WERI-Rb-1 (cell line): Measurements from ENCODE around the gene CHKA.
A peak's percentile ranks its signal among the peaks of the same experiment; 100 is the strongest.

Experiments
- DNase-seq: peaks from one replicate; pipeline ENCODE4 v3.0.0-alpha.2; 2020
- H3K27ac ChIP-seq: fragments of 250-450 bp; sonication (Bioruptor Pico); 2 replicates; pipeline ENCODE4 v1.5.1; 2020; ENCODE audit warnings: mild to moderate bottlenecking, moderate library complexity
- H3K27me3 ChIP-seq: fragments of 250-450 bp; sonication (Bioruptor Pico); 2 replicates; pipeline ENCODE4 v1.5.1; 2021; ENCODE audit warnings: mild to moderate bottlenecking, low read depth, moderate library complexity; ENCODE audit not compliant: insufficient read depth, severe bottlenecking
- H3K36me3 ChIP-seq: fragments of 250-450 bp; sonication (Bioruptor Pico); 2 replicates; pipeline ENCODE4 v1.5.1; 2020; ENCODE audit warnings: mild to moderate bottlenecking, moderate library complexity
- H3K4me3 ChIP-seq: 2 replicates; pipeline ENCODE4 v1.5.1; 2011; ENCODE audit warnings: low read depth, mild to moderate bottlenecking, control low read depth, low read length
- H3K9me3 ChIP-seq: fragments of 250-450 bp; sonication (Bioruptor Pico); 2 replicates; pipeline ENCODE4 v1.5.1; 2021; ENCODE audit warnings: mild to moderate bottlenecking, moderate library complexity; ENCODE audit not compliant: severe bottlenecking
- CTCF ChIP-seq: IDR thresholded peaks from 2 replicates; pipeline ENCODE4 v1.5.1; 2011; ENCODE audit warnings: low read depth, mild to moderate bottlenecking, control low read depth, inconsistent platforms, low read length

Gene CHKA

GRCh38 chr11:68158580-68158979 is 37.4 kb upstream of the CHKA start:
- no peak for TF ChIP-seq CTCF
- no peak for DNase-seq
- Histone ChIP-seq H3K9me3 (no peaks in the 10 kb centered on the region), H3K27me3 (no peaks in the 10 kb centered on the region), H3K4me3 (no peak overlapping the region), H3K27ac (no peak overlapping the region), H3K36me3 (peaks cover 16% of the 10 kb centered on the region)

- peak overlapping the region; percentile 73; the same call in 1 of the 2 replicates for H3K27ac ChIP-seq
- H3K9me3 ChIP-seq, result no peaks in the 10 kb centered on the region
- DNase-seq, result no peak
- H3K27me3 ChIP-seq, result no peaks in the 10 kb centered on the region
- TF ChIP-seq CTCF, result no peak
- peaks cover 12% of the 10 kb centered on the region for H3K36me3 ChIP-seq
- no peak overlapping the region for H3K4me3 ChIP-seq
These were observed 32.6 kb upstream of the CHKA start for GRCh38 chr11:68153742-68154141.

DNA sequence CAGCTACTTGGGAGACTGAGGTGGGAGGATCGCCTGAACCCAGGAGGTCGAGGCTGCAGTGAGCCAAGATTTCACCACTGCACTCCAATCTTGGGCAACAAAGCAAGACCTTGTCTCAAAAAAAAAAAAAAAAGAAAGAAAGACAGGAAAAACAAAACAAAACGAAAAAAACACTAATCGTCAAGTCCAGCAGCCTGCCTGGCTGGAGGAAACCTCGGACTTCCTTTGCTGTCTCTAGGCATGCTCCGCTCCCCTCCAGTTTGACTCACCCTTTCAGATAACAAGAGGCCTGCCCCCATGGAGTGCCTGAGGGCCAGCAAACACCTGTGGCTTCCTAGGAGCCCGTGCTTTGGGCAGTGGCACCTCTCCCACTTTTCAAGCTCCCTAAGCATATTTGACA is 28.8 kb upstream of the CHKA start:
- DNase-seq, result no peak
- Histone ChIP-seq H3K9me3 (no peaks in the 10 kb centered on the region), H3K4me3 (no peak overlapping the region), H3K36me3 (no peaks in the 10 kb centered on the region), H3K27me3 (no peaks in the 10 kb centered on the region), H3K27ac (no peak overlapping the region)
- TF ChIP-seq CTCF, result no peak

- Histone ChIP-seq H3K4me3 (no peak overlapping the region), H3K27ac (no peak overlapping the region), H3K36me3 (no peaks in the 10 kb centered on the region), H3K9me3 (no peaks in the 10 kb centered on the region), H3K27me3 (no peaks in the 10 kb centered on the region)
- DNase-seq, result no peak
- no peak for TF ChIP-seq CTCF
These were observed 28.2 kb upstream of the CHKA start for GRCh38 chr11:68149417-68149816.

GRCh38 chr11:68148879-68149278 is 27.7 kb upstream of the CHKA start:
- no peak for TF ChIP-seq CTCF
- no peak overlapping the region for H3K4me3 ChIP-seq
- H3K27me3 ChIP-seq, result no peaks in the 10 kb centered on the region
- H3K27ac ChIP-seq, result no peak overlapping the region
- no peaks in the 10 kb centered on the region for H3K9me3 ChIP-seq
- no peak for DNase-seq
- no peaks in the 10 kb centered on the region for H3K36me3 ChIP-seq

DNA sequence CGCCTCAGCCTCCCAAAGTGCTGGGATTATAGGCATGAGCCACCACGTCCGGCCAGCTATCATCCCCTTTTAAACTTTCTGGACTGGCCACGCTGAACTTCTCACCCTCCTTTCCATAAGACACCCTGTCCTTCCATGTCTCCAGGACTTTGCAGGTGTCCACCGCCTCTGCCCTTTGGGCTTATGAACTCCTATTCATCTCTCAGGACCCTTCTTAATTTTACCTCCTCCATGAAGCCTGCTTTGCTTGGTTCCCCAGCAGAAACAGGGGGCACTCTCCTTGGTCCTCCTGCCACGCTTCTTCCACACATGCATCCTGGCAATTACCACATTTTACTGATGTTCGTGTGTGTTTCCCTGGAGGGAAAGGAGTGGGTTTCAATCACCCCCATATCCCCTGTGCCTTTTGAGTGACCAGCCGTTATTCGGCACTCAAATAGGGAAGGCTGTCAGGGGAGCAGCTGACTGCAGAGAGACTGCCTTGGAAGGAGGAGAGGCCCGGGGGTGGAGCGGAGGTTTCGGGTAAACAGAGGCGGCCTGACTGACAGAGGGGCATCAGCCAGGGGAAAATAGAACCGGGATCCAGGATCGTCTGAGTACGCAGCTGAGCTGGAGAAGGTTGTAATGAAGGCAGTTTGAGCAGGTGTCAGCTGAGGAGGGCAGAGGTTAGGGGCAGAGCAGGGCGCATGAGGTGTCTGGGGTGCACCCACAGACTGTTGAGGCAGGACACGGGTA is 27.1 kb upstream of the CHKA start:
- TF ChIP-seq CTCF, result no peak
- Histone ChIP-seq H3K27ac (no peak overlapping the region), H3K27me3 (no peaks in the 10 kb centered on the region), H3K36me3 (no peaks in the 10 kb centered on the region), H3K9me3 (no peaks in the 10 kb centered on the region), H3K4me3 (no peak overlapping the region)
- no peak for DNase-seq
